PC-9 (cell line): ENCODE results near the gene AUTS2.

Experiments
- CTCF ChIP-seq: fragments of 200-600 bp; sonication (generic); conservative IDR thresholded peaks from 2 replicates; pipeline ENCODE4 v1.6.1; 2017; ENCODE audit warnings: mixed run types, antibody characterized with exemption, mild to moderate bottlenecking, moderate library complexity
- EZH2 ChIP-seq: fragments of 200-600 bp; sonication (generic); IDR thresholded peaks from 2 replicates; pipeline ENCODE4 v1.8.0; 2017; ENCODE audit warnings: antibody characterized with exemption, low read depth

GRCh38 chr7:70116867-70117266, 518.6 kb downstream of the AUTS2 start:
- TF ChIP-seq EZH2 (no peak), CTCF (no peak)
